Motor neuron (in vitro differentiated cells): ENCODE data around the gene CD81. TPM values are rescaled to one million over a fixed set of nuclear protein-coding genes. Genes with fewer than 3 reads are reported as not detected.
A peak's percentile ranks its signal among the peaks of the same experiment; 100 is the strongest.

Source experiments
- ATAC-seq, 8 experiments: fragments of 200-7000 bp; cut with Tn5 transposase; replicated peaks in 6 of 8; 2 replicates each; pipeline ENCODE4 v1.8.0; 2021; ENCODE audit warnings: mild to moderate bottlenecking in 8 of 8, moderate library complexity in 8 of 8
- H3K27ac ChIP-seq, 2 donors: fragments of 250-450 bp; sonication (Bioruptor Pico); 2 replicates each; pipeline ENCODE4 v1.9.0; 2021; ENCODE audit warnings: antibody characterized with exemption in 2 of 2, mild to moderate bottlenecking in 2 of 2, moderate library complexity in 1 of 2
- H3K4me1 ChIP-seq, 2 donors: fragments of 250-450 bp; sonication (Bioruptor Pico); replicated peaks in 1 of 2; 2 replicates each; pipeline ENCODE4 v1.6.1; 2021; ENCODE audit warnings: antibody characterized with exemption in 2 of 2, mild to moderate bottlenecking in 2 of 2, moderate library complexity in 1 of 2
- H3K4me3 ChIP-seq, 5 donors: fragments of 250-450 bp; sonication (Bioruptor Pico); 2 replicates each; pipeline ENCODE4 v1.9.0; 2021; ENCODE audit warnings: antibody characterized with exemption in 5 of 5, mild to moderate bottlenecking in 5 of 5, moderate library complexity in 4 of 5
- WGBS, 10 experiments: fragments of 450-650 bp; shearing (Covaris generic); methylation state at CpG; one replicate each; pipeline ENCODE4 v1.0.0; 2022; 5-methylcytosine and 5-hydroxymethylcytosine counted together
- in situ Hi-C, 9 experiments: fragments of 400-800 bp; cut with MboI; loops; one replicate each; pipeline ENCODE4 v1.15.0; 2021; ENCODE audit warnings: low sequenced_read_pairs in 9 of 9, low pct_unique_long_range_greater_than_20kb in 2 of 9; ENCODE audit not compliant: unreplicated experiment in 9 of 9
- total RNA-seq, 8 experiments: library from RNA; unstranded; fragments of 300-600 nt; gene quantifications; 2 replicates each; pipeline versions ENCODE4 v1.2.3 to v1.2.4, GENCODE V29; 2022

Gene CD81
- total RNA-seq, 8 experiments from 2014 or later, result 44.8 to 383 (median 165) TPM

GRCh38 chr11:2417856-2418692, 41.0 kb downstream of the CD81 start:
- 60 to 100% (median 98%) methylated on average over 1 to 4 of the region's 30 CpGs; no CpG with 5 or more reads in 6 of the 10 experiments for WGBS, 10 experiments
- in situ Hi-C loops, result loop anchor here in 8 of 9 experiments (10.0 to 25.0 kb wide), 5 partner anchors 106 to 469 kb away; partner anchors contain the start of genes CDKN1C (in 2 of the 8), C11orf21 (in 1 of the 8) and TSPAN32 (in 1 of the 8)

DNA sequence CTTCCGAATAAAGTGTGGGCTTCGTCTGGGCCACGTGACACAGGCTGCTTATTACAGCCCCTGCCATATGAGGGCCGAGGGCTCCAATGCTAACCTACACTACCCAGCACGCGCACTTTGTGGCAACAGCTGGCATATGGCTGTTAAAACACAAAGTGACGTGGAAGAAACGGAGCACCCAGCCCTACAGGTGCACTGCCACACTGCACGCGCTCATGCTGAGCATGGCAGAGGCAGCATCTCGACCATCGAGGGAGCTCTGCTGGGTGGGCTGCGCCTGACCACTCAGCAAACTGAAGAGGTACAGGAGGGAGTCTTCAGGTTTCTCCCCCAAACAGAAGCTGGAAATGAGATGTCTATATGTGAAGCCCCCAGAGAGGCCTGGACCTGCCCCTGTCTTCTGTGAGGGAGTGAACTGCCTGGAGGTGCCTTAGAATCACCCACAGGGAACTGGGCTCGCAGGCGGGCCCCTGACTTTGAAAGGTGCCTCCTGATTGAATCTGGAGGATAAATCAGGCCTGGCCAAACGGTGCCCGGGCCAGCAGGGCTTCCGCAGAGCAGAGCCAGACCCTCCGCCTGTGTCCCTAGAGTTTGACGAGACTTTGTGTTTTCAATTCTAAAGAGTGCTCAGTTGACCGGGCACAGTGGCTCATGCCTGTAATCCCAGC, 41.7 kb downstream of the CD81 start:
- no peak overlapping the region for H3K4me3 ChIP-seq
- in situ Hi-C loops, result loop anchor here in 8 of 9 experiments (10.0 to 25.0 kb wide), 5 partner anchors 107 to 468 kb away; partner anchors contain the start of genes CDKN1C (in 2 of the 8), C11orf21 (in 1 of the 8) and TSPAN32 (in 1 of the 8)
- ATAC-seq, result no peak
- 30 to 100% (median 80%) methylated on average over 1 to 10 of the region's 21 CpGs; no CpG with 5 or more reads in 1 of the 10 experiments for WGBS, 10 experiments
- no peak overlapping the region for H3K27ac ChIP-seq
- peaks cover 9 to 11% of the 10 kb centered on the region in 2 donors for H3K4me1 ChIP-seq

More at GRCh38 chr11:2417856-2418692, 41.0 kb downstream of the CD81 start:
- no peak for ATAC-seq
- Histone ChIP-seq H3K4me1 (peaks cover 9 to 11% of the 10 kb centered on the region in 2 donors), H3K27ac (no peak overlapping the region), H3K4me3 (no peak overlapping the region)

GRCh38 chr11:2419638-2420501, 42.8 kb downstream of the CD81 start:
- H3K4me1 ChIP-seq, result peaks cover 9 to 11% of the 10 kb centered on the region in 2 donors
- peak; percentile 45 to 61 (median 50) for ATAC-seq
- 0 to 30% (median 11%) methylated on average over 1 to 12 of the region's 36 CpGs; no CpG with 5 or more reads in 3 of the 10 experiments for WGBS, 10 experiments
- H3K4me3 ChIP-seq, result no peak overlapping the region
- in situ Hi-C loops, result loop anchor here in 8 of 9 experiments (10.0 to 25.0 kb wide), 6 partner anchors 108 to 475 kb away; partner anchors contain the start of genes CDKN1C (in 2 of the 8), C11orf21 (in 1 of the 8) and TSPAN32 (in 1 of the 8)
- peak overlapping the region in 1 of 2 donors; percentile 34 for H3K27ac ChIP-seq

- 0 to 13% methylated on average over 2 to 3 of the region's 44 CpGs; no CpG with 5 or more reads in 8 of the 10 experiments for WGBS, 10 experiments
- peak; percentile 94 to 98 (median 95) for ATAC-seq
- Histone ChIP-seq H3K27ac (peak overlapping the region in 1 of 2 donors; percentile 34), H3K4me1 (peaks cover 9 to 11% of the 10 kb centered on the region in 2 donors), H3K4me3 (no peak overlapping the region)
- in situ Hi-C loops, result loop anchor here in 7 of 9 experiments (10.0 to 25.0 kb wide), 5 partner anchors 108 to 474 kb away; partner anchors contain the start of genes CDKN1C (in 2 of the 7), C11orf21 (in 1 of the 7) and TSPAN32 (in 1 of the 7)
These were observed 43.6 kb downstream of the CD81 start for GRCh38 chr11:2420502-2421225.

GRCh38 chr11:2421226-2421994, 44.3 kb downstream of the CD81 start:
- Histone ChIP-seq H3K27ac (no peak overlapping the region), H3K4me1 (peaks cover 9 to 11% of the 10 kb centered on the region in 2 donors), H3K4me3 (no peak overlapping the region)
- 40 to 100% (median 70%) methylated on average over 1 to 2 of the region's 19 CpGs; no CpG with 5 or more reads in 6 of the 10 experiments for WGBS, 10 experiments
- in situ Hi-C loops, result loop anchor here in 7 of 9 experiments (10.0 to 25.0 kb wide), 5 partner anchors 109 to 473 kb away; partner anchors contain the start of genes CDKN1C (in 2 of the 7), C11orf21 (in 1 of the 7) and TSPAN32 (in 1 of the 7)
- ATAC-seq, result no peak

DNA sequence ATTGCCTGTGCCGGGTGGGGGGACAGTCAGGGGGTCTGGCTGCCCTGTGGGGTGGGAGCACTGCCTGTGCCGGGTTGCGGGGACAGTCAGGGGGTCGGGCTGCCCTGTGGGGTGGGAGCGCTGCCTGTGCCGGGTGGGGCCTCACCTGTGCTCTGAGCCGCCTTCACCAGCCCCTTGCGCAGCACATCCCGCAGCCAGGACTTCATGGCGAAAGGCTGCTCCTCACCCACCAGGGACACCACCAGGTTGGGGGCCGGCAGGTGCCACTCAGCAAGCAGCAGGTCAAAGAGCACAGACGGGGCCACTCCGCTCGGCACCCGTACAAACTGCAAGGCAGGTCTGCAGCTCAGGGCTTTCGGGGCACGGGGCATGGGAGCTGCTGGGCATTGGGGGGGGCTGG, 44.9 kb downstream of the CD81 start:
- no CpG with 5 or more reads among the region's 17 CpGs for WGBS, 10 experiments
- Histone ChIP-seq H3K4me3 (no peak overlapping the region), H3K4me1 (peaks cover 9 to 11% of the 10 kb centered on the region in 2 donors), H3K27ac (no peak overlapping the region)
- ATAC-seq, result no peak
- in situ Hi-C loops, result loop anchor here in 7 of 9 experiments (10.0 to 25.0 kb wide), 5 partner anchors 110 to 473 kb away; partner anchors contain the start of genes CDKN1C (in 2 of the 7), C11orf21 (in 1 of the 7) and TSPAN32 (in 1 of the 7)

GRCh38 chr11:2422461-2423156, 45.5 kb downstream of the CD81 start:
- in situ Hi-C loops, result loop anchor here in 7 of 9 experiments (10.0 to 25.0 kb wide), 5 partner anchors 110 to 472 kb away; partner anchors contain the start of genes CDKN1C (in 2 of the 7), C11orf21 (in 1 of the 7) and TSPAN32 (in 1 of the 7)
- ATAC-seq, result no peak
- 50% methylated on average over 1 to 2 of the region's 14 CpGs; no CpG with 5 or more reads in 8 of the 10 experiments for WGBS, 10 experiments
- Histone ChIP-seq H3K4me3 (no peak overlapping the region), H3K27ac (no peak overlapping the region), H3K4me1 (peaks cover 9 to 11% of the 10 kb centered on the region in 2 donors)

DNA sequence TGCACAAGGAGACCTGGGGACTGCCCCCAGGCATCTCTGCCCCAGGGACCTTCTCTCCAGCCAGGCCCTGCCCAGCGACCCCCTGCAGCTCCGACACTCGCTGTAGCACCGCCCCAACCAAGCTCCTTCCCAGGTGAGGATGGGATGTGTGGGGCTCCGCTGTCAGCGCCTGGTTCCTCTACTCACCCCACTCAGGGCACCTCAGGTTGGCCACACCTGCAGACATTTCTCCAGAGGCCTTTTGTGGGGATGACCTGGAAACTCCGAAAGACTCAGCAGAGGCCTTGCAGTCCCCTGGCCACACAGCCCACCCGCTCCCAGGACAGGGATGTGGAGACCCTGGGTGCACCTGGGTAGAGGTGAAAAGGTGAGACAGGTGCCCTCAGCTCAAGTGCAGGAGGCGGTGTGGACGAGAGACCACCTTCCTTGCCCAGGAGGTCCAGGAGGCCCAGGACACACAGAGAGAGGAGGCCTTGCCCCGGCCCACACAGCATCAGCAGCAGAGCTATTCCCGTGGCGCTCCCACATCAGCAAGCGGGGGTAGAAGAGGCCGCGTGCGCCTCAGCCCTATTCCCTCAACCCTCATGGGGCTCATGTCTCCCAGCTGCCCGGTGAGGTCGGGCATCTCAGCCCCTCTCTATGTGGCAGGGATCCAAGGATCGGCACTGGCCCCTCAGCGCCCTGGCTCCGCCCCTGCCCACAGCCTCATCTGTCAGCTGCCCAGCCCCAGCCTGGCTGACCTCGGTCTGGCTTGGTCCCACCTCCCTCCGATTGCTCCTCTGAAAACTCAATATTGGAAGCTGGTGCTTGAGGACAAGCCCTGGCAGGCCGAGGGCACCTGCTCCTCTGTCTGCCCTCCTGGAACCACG, 46.3 kb downstream of the CD81 start:
- Histone ChIP-seq H3K4me1 (peaks cover 9 to 11% of the 10 kb centered on the region in 2 donors), H3K27ac (no peak overlapping the region), H3K4me3 (no peak overlapping the region)
- in situ Hi-C loops, result loop anchor here in 7 of 9 experiments (10.0 to 25.0 kb wide), 5 partner anchors 111 to 471 kb away; partner anchors contain the start of genes CDKN1C (in 2 of the 7), C11orf21 (in 1 of the 7) and TSPAN32 (in 1 of the 7)
- no peak for ATAC-seq
- 55 to 100% (median 89%) methylated on average over 1 to 7 of the region's 26 CpGs; no CpG with 5 or more reads in 6 of the 10 experiments for WGBS, 10 experiments

GRCh38 chr11:2424811-2425495, 47.8 kb downstream of the CD81 start:
- no peak overlapping the region for H3K4me3 ChIP-seq
- no peak for ATAC-seq
- H3K27ac ChIP-seq, result no peak overlapping the region
- 67 to 87% methylated on average over 3 to 8 of the region's 28 CpGs; no CpG with 5 or more reads in 8 of the 10 experiments for WGBS, 10 experiments
- peaks cover 3 to 8% of the 10 kb centered on the region in 2 donors for H3K4me1 ChIP-seq
- in situ Hi-C loops, result loop anchor here in 8 of 9 experiments (5.0 to 25.0 kb wide), 6 partner anchors 107 to 470 kb away; partner anchors contain the start of genes CDKN1C (in 3 of the 8), C11orf21 (in 1 of the 8) and TSPAN32 (in 1 of the 8)
